UCSD-AML1 (cell line): Measurements from ENCODE around the gene HCN2.
A peak's percentile ranks its signal among the peaks of the same experiment; 100 is the strongest.
"Not testable (repeated sequence)": the region's sequence is repeated elsewhere in the genome, so short reads cannot be mapped to it uniquely, and the experiment has no call there.

Experiments used
- DNase-seq: peaks from one replicate; lab custom pipeline; 2025; ENCODE audit not compliant: unreplicated experiment; lab: John Stamatoyannopoulos, UW

Gene HCN2

DNA sequence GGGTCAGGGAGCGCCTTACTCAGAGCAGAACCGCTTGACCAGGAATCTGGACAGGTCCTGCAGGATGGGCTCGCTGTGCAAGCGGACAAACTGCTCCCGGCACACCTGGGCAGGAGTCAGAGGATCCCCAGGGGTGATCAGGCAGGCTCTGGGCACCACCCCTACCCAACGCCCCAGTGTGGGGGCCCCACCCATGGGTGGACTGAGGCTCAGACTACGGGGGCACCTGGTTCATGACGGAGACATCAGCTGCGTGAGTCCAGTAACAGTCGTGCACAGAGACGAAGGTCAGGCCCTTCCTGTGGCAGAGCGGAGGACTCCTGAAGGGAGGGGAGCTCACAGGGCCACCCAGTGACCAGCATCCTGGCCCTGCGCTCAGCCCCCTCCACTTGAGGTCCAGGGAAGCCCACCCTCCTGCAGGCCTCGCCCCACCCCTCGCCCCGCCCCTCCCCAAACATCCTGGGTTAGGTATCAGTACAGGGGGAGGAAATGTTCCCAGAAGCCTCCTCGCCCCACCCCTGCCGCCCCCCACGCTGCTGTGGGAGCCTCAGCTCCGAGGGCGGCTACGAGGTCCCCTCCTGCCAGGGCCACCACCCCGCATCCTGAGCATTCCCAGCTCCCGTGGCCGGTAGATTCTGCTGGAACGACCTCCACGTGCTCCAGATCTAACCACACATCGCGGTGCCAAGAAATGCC is 28.0 kb downstream of the HCN2 start:
- no peak for DNase-seq

- DNase-seq = no peak
These were observed 28.6 kb downstream of the HCN2 start for GRCh38 chr19:618247-618619.

DNA sequence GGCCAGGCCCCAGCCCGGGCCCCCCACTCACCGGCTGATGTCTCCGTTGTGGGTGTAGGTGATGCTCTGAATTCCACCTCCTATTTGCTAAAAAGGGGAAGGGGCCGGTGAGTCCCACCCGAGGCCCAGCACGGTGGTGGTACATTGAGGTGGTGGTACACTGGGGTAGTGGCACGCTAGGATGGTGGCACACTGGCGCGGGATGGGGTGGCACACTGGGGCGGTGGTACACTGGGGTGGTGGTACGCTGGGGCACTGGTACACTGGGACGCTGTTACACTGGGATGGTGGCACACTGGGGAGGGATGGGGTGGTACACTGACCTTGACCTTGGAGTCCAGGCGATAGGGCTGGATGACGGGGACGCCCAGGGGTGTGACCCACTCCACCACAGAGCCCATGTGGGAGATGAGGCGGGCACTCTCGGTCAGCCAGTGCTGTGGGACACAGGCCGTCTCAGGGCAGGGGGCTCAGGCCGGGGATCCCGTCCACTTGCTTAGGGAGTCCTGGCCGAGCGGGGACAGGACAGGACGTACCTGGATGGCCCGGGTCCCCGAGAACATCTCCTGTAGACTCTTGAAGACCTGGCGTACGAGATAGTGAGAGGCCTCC is 29.1 kb downstream of the HCN2 start:
- no peak for DNase-seq

GRCh38 chr19:619286-620002 is 29.8 kb downstream of the HCN2 start:
- DNase-seq = no peak

DNA sequence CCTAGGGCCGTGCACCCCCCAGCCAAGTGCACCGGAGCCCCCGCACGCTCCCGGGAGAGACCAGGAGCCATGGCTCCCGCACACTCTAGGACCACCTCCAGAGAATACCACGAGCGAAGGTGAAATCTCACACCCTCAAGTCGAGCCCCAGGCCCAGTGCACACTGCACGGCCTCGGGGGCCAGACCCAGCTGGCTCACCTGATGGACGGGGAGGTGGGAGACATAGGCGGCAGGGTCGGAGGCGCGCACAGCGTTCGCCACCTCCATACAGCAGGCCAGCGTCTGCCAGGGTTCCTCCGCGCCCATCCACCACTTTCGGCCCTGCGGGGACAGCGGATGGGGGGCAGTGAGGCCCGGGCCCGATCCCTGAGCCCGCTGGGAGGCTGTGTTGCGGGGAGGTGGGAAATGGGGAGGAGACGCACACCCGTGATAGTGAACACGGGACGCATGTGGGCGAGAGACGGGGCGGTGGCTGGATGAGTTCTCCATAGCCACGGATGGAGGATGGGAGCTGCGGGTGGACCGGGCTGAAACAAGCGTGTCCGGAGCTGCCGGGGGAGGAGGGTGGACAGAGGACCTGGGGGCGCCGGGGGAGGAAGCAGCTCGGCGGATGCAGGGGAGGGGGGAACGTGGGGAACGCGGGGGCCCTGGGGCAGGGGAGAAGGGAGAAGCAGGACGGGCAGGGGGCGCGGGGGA is 30.6 kb downstream of the HCN2 start:
- no peak for DNase-seq

DNA sequence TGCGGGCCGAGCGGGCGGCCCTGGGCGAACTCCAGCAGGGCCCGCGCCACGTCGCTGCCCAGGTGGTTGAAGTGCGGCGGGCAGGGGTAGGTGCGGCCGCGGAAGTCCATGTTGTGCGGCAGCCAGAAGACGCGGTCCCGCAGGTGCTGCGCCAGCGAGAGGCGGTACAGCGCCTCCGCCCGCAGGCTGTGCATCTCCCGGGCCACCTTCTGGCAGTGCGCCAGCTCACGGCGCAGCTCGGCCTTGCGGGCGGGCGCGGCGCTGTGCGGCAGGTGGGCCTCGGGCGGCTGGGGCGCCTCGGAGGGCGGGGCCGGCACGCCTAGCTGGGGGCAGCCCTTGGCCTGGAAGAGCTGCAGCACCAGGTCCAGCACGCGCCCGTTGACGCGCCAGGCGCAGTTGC is 31.5 kb downstream of the HCN2 start:
- DNase-seq = not testable (repeated sequence)

DNA sequence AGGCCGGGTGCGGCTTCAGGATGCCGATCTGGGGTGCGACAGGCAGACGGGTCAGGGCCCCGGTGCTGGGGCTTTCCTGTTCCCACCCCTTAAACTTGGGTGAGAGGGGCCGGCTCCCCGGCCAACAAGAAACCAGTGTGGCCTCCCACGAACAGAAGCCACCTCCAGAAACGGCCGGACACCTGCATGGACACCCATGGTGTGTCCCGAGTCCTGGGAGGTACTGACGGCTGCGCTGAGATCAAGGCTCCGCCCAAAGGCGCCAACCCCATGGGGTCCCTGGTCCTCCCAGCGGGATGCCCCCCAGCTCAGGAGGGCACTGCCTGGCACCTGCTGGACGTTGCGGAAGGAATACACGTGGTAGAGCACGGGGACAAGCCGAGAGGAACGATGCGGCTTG is 32.1 kb downstream of the HCN2 start:
- no peak for DNase-seq

DNA sequence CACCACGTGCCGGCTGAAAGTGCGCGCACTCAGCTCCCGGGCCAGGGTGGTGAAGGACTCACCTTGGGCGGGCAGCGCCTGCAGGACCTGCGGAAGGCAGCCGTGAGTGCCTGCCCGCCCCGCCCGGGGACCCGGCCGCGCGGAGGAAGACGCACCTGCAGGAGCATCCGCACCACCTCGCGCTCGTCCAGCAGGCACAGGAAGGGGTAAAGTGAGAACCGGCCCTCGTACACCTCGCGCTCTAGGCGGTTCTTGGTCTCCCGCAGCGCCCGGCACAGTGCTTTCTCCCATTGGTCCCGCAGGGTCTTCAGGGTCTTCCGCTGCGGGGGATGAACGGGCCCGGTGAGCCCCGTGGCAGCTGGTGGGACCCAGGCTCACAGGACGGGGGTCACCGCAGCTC is 33.0 kb downstream of the HCN2 start:
- DNase-seq = no peak

DNA sequence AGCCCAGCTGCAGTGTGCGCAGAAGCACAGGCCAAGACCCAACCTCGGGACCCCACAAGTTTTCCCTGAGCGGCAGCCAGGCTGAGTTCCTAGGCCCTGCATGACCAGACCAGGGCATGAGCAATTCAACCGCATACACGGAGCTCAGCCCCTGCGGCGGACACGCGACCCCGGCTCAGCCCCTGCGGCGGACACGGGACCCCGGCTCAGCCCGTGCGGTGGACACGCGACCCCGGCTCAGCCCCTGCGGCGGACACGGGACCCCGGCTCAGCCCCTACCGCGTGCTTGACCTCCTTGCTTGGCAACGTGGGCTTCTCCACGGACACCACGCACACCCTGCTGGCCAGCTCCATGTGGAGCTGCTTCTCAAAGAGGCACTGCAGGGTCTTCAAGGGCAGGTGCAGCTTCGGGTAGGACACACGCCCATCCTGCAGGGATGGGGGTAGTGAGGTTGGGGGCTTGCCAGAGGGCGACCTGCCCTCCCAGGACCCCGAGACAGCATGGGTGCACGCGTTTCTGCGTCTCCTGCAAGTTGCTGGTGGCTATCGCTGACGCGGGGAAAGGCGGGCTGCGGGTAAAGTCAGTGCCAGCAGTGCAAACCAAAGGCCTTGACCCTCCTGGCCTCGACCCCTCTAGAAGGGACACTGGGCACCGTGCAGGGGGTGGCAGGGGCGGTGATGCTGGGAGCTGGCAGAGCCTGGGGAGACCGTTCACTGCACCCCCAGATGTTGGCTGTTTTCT is 33.7 kb downstream of the HCN2 start:
- no peak for DNase-seq

- DNase-seq = no peak
These were observed 34.3 kb downstream of the HCN2 start for GRCh38 chr19:623974-624373.

DNA sequence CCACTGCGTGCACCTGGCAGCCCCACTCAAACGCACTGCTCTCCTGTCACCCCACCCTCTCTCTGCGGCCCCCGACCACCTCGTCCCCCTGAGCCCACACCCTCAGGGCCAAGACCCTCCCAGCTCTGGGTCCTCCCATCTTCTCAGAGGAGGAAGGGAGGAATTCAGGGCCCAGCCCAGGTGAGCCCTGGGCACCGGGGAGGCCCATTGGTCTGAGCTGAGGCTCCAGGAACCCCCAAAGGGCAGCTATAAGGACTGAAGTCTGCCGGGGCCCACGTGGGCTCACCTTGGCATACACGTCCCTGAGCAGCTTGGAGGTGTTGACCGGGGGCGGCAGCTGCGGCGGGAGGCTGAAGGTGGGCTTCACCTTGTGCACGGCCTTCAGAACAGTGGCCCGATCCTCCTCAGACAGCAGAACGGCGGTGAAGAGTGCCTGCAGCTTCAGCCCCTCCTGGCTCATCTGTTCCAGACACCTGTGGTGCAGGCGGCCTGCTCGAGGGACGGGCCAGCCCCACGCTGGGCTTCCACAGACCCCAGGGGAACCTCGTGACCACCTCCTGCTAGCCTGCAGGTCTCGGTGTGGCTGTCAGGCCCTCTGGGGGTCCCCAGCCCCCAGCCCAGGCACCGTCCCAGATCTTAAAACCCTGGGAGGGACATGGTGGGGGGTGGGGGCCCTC is 34.9 kb downstream of the HCN2 start:
- no peak for DNase-seq

DNA sequence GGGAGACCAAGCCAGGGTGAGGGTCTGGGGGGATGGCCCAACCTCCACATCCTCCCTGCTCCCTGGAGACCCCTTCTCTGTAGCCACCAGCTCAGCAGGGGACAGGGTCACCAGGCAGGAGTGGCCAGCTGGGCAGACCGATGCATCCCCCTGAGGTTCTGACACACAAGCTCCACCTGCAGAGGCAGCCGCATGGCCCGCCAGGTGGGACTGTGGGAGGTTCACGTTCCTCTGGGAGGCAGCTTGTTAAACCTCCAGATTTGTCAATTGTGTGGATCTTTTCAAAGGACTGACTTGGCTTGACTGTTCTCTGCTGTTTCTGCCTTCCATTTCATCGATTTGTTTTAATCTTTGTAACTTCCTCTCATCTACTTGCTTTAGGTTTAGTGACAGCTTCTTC is 35.6 kb downstream of the HCN2 start:
- no peak for DNase-seq

DNA sequence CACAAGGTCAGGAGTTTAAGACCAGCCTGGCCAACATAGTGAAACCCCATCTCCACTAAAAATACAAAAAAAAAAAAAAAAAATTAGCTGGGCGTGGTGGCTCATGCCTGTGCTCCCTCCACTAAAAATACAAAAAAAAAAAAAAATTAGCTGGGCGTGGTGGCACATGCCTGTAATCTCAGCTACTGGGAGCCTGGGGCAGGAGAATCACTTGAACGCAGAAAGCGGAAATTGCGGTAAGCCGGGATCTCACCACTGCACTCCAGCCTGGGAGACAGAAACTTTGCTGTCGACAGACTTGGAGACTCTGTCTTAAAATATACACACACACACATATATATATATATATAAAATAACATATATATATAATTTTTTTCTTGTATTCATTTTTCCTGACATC is 36.9 kb downstream of the HCN2 start:
- DNase-seq = not testable (repeated sequence)

GRCh38 chr19:628168-628567 is 38.5 kb downstream of the HCN2 start:
- DNase-seq = no peak

GRCh38 chr19:629515-629914 is 39.8 kb downstream of the HCN2 start:
- not testable (repeated sequence) for DNase-seq

DNA sequence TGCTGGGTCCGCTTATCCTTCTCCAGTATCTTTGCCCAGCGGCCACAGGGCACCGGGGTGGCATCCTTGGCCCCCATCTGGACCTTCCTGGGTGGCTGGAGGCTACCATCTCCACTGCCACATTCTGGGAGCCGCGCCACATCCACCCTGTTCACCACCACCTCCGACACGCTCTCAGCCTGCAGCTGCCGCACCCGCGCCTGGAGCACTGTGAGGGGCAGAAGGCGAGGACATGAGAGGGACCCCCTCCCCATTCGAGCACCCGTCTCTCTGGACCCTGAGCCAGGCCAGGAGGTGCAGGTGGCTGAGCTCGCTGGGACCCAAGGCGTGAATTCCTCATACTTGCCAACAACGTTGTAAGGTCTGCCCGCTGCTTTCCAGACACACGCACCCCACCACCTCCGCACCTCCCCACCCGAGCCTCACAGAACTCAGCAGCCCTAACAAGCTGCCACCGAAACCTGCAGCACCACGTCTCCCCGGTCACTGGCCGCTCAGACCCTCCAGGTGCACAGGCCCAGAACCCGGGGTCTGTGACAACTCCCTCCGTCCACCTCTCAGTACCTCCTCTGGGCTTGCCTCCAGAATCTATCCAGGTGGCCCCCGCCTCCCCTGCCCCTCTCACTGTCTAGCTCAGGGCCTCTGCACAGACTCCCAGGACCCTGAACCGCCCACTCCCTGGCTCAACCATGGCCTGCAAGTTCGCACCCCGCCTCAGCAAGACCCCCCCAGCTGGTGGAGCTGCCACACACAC is 40.5 kb downstream of the HCN2 start:
- no peak for DNase-seq

- peak; percentile 54 for DNase-seq
These were observed 42.9 kb downstream of the HCN2 start for GRCh38 chr19:632579-633067.

DNA sequence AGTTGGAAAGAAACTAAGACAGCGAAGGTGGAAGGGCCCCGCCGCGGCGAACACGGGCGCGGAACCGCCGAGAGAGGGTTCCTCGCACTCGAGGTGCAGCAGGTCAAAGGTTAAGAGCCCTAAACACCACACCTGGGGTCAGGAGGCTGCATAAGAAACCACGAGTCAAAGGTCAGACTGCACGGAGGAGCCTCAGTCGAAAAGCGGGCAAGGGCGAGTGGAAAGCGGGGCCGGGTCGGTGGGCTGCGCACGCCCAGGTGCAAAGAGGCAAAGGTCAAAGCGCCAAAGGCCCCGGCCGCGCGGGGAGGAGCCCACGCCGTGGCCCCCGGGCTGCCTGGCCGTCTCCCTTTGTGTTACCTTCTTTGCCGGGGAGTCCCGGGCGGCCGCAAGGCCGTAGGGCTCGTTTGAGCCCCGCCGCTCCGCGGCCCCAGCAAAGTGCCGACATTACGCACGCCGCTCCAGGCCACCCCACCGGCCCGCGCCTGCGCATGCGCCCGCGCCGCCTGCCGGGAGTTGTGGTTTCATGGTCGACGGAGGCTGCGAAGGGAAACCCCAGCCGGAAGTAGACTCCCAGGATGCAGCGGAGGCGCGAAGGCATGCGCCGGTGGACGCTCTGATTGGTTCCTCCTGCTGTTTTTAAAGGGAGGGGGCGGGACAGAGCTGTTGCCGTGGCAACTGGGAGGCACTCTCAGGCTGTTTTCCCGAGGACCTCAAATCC is 43.5 kb downstream of the HCN2 start, which contains the start of gene POLRMT:
Gene POLRMT (minus strand): TSS at position 470 of the 718 bp plus-strand sequence. CDS start 25 bp downstream, at position 445.
- DNase-seq = peak; percentile 97
